Liver (tissue), 9 donors: ENCODE results near the gene DMD. TPM values are rescaled to one million over a fixed set of nuclear protein-coding genes. Genes with fewer than 3 reads are reported as not detected.

Experiments used
- DNase-seq: peaks from one replicate; pipeline ENCODE4 v3.0.0-alpha.2; 2017; ENCODE audit warnings: low spot score
- H3K27ac ChIP-seq, 2 donors: one replicate each; pipeline ENCODE4 v1.7.0; 2013; ENCODE audit warnings: inconsistent platforms in 2 of 2, low read length in 2 of 2, control low read depth in 1 of 2, low read depth in 1 of 2, mild to moderate bottlenecking in 1 of 2
- H3K27me3 ChIP-seq, 4 donors: one replicate each; pipeline versions ENCODE4 v1.6.1 to v1.7.0; 2013; ENCODE audit warnings: low read length in 3 of 4, inconsistent platforms in 1 of 4, mild to moderate bottlenecking in 1 of 4, moderate library complexity in 1 of 4; ENCODE audit not compliant: control insufficient read depth in 4 of 4, insufficient read depth in 4 of 4
- H3K36me3 ChIP-seq, 4 donors: one replicate each; pipeline versions ENCODE4 v1.6.1 to v1.7.0; 2013; ENCODE audit warnings: low read length in 3 of 4, mild to moderate bottlenecking in 3 of 4, low read depth in 1 of 4, moderate library complexity in 1 of 4; ENCODE audit not compliant: control insufficient read depth in 4 of 4, insufficient read depth in 3 of 4
- H3K4me1 ChIP-seq, 4 donors: one replicate each; pipeline versions ENCODE4 v1.6.1 to v1.7.0; 2013; ENCODE audit warnings: low read length in 3 of 4, mild to moderate bottlenecking in 3 of 4, moderate library complexity in 1 of 4; ENCODE audit not compliant: control insufficient read depth in 4 of 4, insufficient read depth in 4 of 4
- H3K4me3 ChIP-seq, 3 donors: one replicate each; pipeline versions ENCODE4 v1.6.1 to v1.7.0; 2013; ENCODE audit warnings: low read length in 3 of 3, control low read depth in 1 of 3, low read depth in 1 of 3, mild to moderate bottlenecking in 1 of 3
- H3K9ac ChIP-seq, 2 donors: one replicate each; pipeline ENCODE4 v1.7.0; 2013; ENCODE audit warnings: low read length in 2 of 2, mild to moderate bottlenecking in 2 of 2, moderate library complexity in 2 of 2, control low read depth in 1 of 2, low read depth in 1 of 2
- H3K9me3 ChIP-seq, 4 donors: one replicate each; pipeline versions ENCODE4 v1.6.1 to v1.7.0; 2013; ENCODE audit warnings: low read length in 3 of 4; ENCODE audit not compliant: control insufficient read depth in 4 of 4
- EGR1 ChIP-seq, 2 donors: IDR thresholded peaks; 2 replicates each; pipeline ENCODE4 v1.6.1; 2016 to 2018; ENCODE audit warnings: antibody characterized with exemption in 2 of 2, low read depth in 2 of 2
- FOXA1 ChIP-seq: IDR thresholded peaks from 2 replicates; pipeline ENCODE4 v1.6.1; 2016; ENCODE audit warnings: antibody characterized with exemption
- FOXA2 ChIP-seq: IDR thresholded peaks from 2 replicates; pipeline ENCODE4 v1.6.1; 2016; ENCODE audit warnings: antibody characterized with exemption
- GABPA ChIP-seq, 2 donors: IDR thresholded peaks in 1 of 2; conservative IDR thresholded peaks in 1 of 2; 2 replicates each; pipeline ENCODE4 v1.6.1; 2016; ENCODE audit warnings: antibody characterized with exemption in 2 of 2, mild to moderate bottlenecking in 1 of 2, moderate library complexity in 1 of 2
- JUND ChIP-seq, 2 donors: IDR thresholded peaks; 2 replicates each; pipeline ENCODE4 v1.6.1; 2016; ENCODE audit warnings: antibody characterized with exemption in 2 of 2
- RAD21 ChIP-seq, 2 donors: IDR thresholded peaks; 2 replicates each; pipeline ENCODE4 v1.6.1; 2016; ENCODE audit warnings: antibody characterized with exemption in 2 of 2, mild to moderate bottlenecking in 2 of 2
- RXRA ChIP-seq, 2 donors: IDR thresholded peaks; 2 replicates each; pipeline ENCODE4 v1.6.1; 2017 to 2018; ENCODE audit warnings: antibody characterized with exemption in 2 of 2, mild to moderate bottlenecking in 1 of 2
- SP1 ChIP-seq: IDR thresholded peaks from 2 replicates; pipeline ENCODE4 v1.6.1; 2018; ENCODE audit warnings: antibody characterized with exemption, mild to moderate bottlenecking
- TAF1 ChIP-seq: conservative IDR thresholded peaks from 2 replicates; pipeline ENCODE4 v1.6.1; 2016; ENCODE audit warnings: antibody characterized with exemption, mild to moderate bottlenecking
- YY1 ChIP-seq: IDR thresholded peaks from 2 replicates; pipeline ENCODE4 v1.6.1; 2016; ENCODE audit warnings: antibody characterized with exemption, mild to moderate bottlenecking
- WGBS: extraction: QIAGEN DNeasy Blood & Tissue Kit; methylation state at CpG from one replicate; pipeline ENCODE4 v1.1.7; 2013; 5-methylcytosine and 5-hydroxymethylcytosine counted together
- polyA plus RNA-seq, 2 donors: library from polyadenylated mRNA; stranded (reverse) in 1 of 2; unstranded in 1 of 2; fragments of 200-250 nt in 1 of 2; fragments of >200 nt in 1 of 2; fragmentation: Nextera tagmentation in 1 of 2; extraction: Ambion mirVana in 1 of 2; gene quantifications; one replicate each; pipeline versions ENCODE4 v1.2.1 to v1.2.3, GENCODE V29; 2013 to 2015
- total RNA-seq, 2 donors: library from RNA; depleted of rRNA; stranded (reverse); fragments of >200 nt; gene quantifications; one replicate each; pipeline ENCODE4 v1.2.3, GENCODE V29; 2014
- TF ChIP-seq, protein P1 (sequence below): IDR thresholded peaks from 2 replicates; pipeline ENCODE4 v1.6.1; 2016; ENCODE audit warnings: antibody characterized with exemption
- TF ChIP-seq, protein P2 (sequence below): IDR thresholded peaks from 2 replicates; pipeline ENCODE4 v1.6.1; 2016; ENCODE audit warnings: antibody characterized with exemption
- TF ChIP-seq, protein P3 (sequence below): IDR thresholded peaks from 2 replicates; pipeline ENCODE4 v1.6.1; 2016; ENCODE audit warnings: antibody characterized with exemption, mild to moderate bottlenecking
- TF ChIP-seq, protein P4 (sequence below): fragments of 150-350 bp; IDR thresholded peaks from 2 replicates; pipeline ENCODE4 v1.5.1; 2017; ENCODE audit warnings: improper control_type of control experiment, low read depth, low read length; ENCODE audit not compliant: missing input control
- TF ChIP-seq, protein P5 (sequence below): IDR thresholded peaks from 2 replicates; pipeline ENCODE4 v1.6.1; 2016; ENCODE audit warnings: antibody characterized with exemption
- donor health status: healthy.
- donor health status: healthy.
- donor health status: healthy.
- donor health status: healthy.
- donor health status: healthy.

Gene DMD
- total and polyA plus RNA-seq, 4 donors: 14.6 to 61.9 (median 23.9) TPM

DNA sequence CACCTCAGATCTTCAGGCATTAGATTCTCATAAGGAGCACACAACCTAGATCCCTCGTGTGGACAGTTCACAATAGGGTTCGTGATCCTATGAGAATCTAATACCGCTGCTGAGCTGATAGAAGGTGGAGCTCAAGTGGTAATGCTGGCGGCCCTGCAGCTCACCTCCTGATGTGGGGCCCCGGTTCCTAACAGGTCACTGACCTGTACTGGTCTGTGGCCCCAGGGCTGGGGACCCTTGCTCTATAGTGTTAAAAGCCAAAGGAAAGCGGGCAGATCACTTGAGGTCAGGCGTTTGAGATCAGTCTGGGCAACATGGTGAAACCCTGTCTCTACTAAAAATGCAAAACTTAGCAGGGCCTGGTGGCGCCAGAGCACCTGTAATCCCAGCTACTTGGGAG, 1092.5 kb downstream of the DMD start:
- Histone ChIP-seq H3K27ac (no peak overlapping the region), H3K4me1 (peaks cover 0 to 7% (median 3%) of the 10 kb centered on the region in 4 donors), H3K9ac (no peak overlapping the region), H3K36me3 (no peaks in the 10 kb centered on the region), H3K4me3 (no peak overlapping the region), H3K27me3 (peaks cover 0 to 2% (median 0%) of the 10 kb centered on the region in 4 donors), H3K9me3 (no peaks in the 10 kb centered on the region)
- no peak for DNase-seq
- WGBS: 94% methylated on average over 8 of the region's 8 CpGs
- TF ChIP-seq SP1: no peak
- no peak for TF ChIP-seq EGR1 (IDR thresholded peaks at IDR 0.05; ENCODE audit: low read depth in 2 of 2)
- TF ChIP-seq GABPA (IDR thresholded peaks at IDR 0.05 in 1 of 2, conservative IDR thresholded peaks at IDR 0.05 in 1 of 2): no peak
- no peak for TF ChIP-seq RAD21 (IDR thresholded peaks at IDR 0.05)
- TF ChIP-seq JUND (IDR thresholded peaks at IDR 0.05): no peak
- TF ChIP-seq, protein P1, sequence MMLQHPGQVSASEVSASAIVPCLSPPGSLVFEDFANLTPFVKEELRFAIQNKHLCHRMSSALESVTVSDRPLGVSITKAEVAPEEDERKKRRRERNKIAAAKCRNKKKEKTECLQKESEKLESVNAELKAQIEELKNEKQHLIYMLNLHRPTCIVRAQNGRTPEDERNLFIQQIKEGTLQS: no peak
- no peak for TF ChIP-seq YY1
- TF ChIP-seq FOXA2: no peak
- TF ChIP-seq RXRA (IDR thresholded peaks at IDR 0.05): no peak
- TF ChIP-seq, protein P2, sequence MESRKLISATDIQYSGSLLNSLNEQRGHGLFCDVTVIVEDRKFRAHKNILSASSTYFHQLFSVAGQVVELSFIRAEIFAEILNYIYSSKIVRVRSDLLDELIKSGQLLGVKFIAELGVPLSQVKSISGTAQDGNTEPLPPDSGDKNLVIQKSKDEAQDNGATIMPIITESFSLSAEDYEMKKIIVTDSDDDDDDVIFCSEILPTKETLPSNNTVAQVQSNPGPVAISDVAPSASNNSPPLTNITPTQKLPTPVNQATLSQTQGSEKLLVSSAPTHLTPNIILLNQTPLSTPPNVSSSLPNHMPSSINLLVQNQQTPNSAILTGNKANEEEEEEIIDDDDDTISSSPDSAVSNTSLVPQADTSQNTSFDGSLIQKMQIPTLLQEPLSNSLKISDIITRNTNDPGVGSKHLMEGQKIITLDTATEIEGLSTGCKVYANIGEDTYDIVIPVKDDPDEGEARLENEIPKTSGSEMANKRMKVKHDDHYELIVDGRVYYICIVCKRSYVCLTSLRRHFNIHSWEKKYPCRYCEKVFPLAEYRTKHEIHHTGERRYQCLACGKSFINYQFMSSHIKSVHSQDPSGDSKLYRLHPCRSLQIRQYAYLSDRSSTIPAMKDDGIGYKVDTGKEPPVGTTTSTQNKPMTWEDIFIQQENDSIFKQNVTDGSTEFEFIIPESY: no peak
- TF ChIP-seq, protein P3, sequence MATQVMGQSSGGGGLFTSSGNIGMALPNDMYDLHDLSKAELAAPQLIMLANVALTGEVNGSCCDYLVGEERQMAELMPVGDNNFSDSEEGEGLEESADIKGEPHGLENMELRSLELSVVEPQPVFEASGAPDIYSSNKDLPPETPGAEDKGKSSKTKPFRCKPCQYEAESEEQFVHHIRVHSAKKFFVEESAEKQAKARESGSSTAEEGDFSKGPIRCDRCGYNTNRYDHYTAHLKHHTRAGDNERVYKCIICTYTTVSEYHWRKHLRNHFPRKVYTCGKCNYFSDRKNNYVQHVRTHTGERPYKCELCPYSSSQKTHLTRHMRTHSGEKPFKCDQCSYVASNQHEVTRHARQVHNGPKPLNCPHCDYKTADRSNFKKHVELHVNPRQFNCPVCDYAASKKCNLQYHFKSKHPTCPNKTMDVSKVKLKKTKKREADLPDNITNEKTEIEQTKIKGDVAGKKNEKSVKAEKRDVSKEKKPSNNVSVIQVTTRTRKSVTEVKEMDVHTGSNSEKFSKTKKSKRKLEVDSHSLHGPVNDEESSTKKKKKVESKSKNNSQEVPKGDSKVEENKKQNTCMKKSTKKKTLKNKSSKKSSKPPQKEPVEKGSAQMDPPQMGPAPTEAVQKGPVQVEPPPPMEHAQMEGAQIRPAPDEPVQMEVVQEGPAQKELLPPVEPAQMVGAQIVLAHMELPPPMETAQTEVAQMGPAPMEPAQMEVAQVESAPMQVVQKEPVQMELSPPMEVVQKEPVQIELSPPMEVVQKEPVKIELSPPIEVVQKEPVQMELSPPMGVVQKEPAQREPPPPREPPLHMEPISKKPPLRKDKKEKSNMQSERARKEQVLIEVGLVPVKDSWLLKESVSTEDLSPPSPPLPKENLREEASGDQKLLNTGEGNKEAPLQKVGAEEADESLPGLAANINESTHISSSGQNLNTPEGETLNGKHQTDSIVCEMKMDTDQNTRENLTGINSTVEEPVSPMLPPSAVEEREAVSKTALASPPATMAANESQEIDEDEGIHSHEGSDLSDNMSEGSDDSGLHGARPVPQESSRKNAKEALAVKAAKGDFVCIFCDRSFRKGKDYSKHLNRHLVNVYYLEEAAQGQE: no peak
- TF ChIP-seq, protein P4, sequence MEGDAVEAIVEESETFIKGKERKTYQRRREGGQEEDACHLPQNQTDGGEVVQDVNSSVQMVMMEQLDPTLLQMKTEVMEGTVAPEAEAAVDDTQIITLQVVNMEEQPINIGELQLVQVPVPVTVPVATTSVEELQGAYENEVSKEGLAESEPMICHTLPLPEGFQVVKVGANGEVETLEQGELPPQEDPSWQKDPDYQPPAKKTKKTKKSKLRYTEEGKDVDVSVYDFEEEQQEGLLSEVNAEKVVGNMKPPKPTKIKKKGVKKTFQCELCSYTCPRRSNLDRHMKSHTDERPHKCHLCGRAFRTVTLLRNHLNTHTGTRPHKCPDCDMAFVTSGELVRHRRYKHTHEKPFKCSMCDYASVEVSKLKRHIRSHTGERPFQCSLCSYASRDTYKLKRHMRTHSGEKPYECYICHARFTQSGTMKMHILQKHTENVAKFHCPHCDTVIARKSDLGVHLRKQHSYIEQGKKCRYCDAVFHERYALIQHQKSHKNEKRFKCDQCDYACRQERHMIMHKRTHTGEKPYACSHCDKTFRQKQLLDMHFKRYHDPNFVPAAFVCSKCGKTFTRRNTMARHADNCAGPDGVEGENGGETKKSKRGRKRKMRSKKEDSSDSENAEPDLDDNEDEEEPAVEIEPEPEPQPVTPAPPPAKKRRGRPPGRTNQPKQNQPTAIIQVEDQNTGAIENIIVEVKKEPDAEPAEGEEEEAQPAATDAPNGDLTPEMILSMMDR: no peak

DNA sequence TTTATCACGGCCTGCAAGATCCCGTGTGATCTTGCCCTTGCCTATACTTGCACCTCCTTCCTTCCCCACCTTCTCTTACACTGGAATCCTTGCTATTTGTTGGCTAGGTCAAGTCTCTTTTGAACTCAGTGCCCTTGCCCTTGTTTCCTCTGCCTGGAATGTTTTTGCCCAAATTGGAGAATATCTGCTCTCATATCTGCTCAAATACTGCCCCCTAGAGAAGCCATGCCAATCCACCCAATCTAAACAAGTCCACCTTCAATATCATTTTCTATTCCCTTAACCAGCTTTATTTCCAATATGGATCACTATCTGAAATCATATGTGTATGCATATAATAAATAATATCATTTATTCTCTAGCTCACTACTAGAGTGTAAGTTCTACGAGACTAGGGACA, 1095.3 kb downstream of the DMD start:
- DNase-seq: no peak
- H3K27ac ChIP-seq: no peak overlapping the region
- H3K4me1 ChIP-seq: peaks cover 0 to under 1% (median under 1%) of the 10 kb centered on the region in 4 donors
- 69% methylated on average over 3 of the region's 3 CpGs for WGBS
- no peaks in the 10 kb centered on the region for H3K36me3 ChIP-seq
- H3K9ac ChIP-seq: no peak overlapping the region
- TF ChIP-seq RAD21 (IDR thresholded peaks at IDR 0.05): peak; percentile 42 to 68
- TF ChIP-seq, protein P4: peak; percentile 10
- TF ChIP-seq, protein P5, sequence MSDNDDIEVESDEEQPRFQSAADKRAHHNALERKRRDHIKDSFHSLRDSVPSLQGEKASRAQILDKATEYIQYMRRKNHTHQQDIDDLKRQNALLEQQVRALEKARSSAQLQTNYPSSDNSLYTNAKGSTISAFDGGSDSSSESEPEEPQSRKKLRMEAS: no peak
- TF ChIP-seq EGR1 (IDR thresholded peaks at IDR 0.05; ENCODE audit: low read depth in 2 of 2): no peak
- TF ChIP-seq, protein P1: no peak
- no peak for TF ChIP-seq TAF1
- TF ChIP-seq FOXA1: no peak
- no peak for TF ChIP-seq RXRA (IDR thresholded peaks at IDR 0.05)
- peaks cover 0 to 2% (median 0%) of the 10 kb centered on the region in 4 donors for H3K9me3 ChIP-seq
- no peak overlapping the region for H3K4me3 ChIP-seq
- peaks cover 0 to 2% (median 0%) of the 10 kb centered on the region in 4 donors for H3K27me3 ChIP-seq
